GM23338 (cell line): ENCODE measurements around the gene SPRYD4. TPM values are rescaled to one million over a fixed set of nuclear protein-coding genes. Genes with fewer than 3 reads are reported as not detected.

ENCODE experiments used
- ATAC-seq: fragments of 200-7000 bp; cut with Tn5 transposase; 3 replicates; pipeline ENCODE4 v1.9.1; 2020
- DNase-seq: peaks from one replicate; pipeline ENCODE4 v3.0.0-alpha.2; 2015; ENCODE audit warnings: low spot score
- H2AFZ ChIP-seq: fragments of 200-600 bp; sonication (generic); 2 replicates; pipeline ENCODE4 v1.8.0; 2016; ENCODE audit warnings: antibody characterized with exemption, mild to moderate bottlenecking, moderate library complexity
- H3F3A ChIP-seq: fragments of 200-600 bp; sonication (generic); replicated peaks from 2 replicates; pipeline ENCODE4 v1.8.0; 2017; ENCODE audit warnings: antibody characterized with exemption, mixed run types, low read depth
- H3K27ac ChIP-seq: fragments of 200-600 bp; sonication (generic); 2 replicates; pipeline ENCODE4 v1.6.1; 2016; ENCODE audit warnings: low read depth
- H3K27me3 ChIP-seq: fragments of 200-600 bp; sonication (generic); 2 replicates; pipeline ENCODE4 v1.8.0; 2016; ENCODE audit warnings: mild to moderate bottlenecking, mixed run types, moderate library complexity; ENCODE audit not compliant: insufficient read depth
- H3K36me3 ChIP-seq: fragments of 200-600 bp; sonication (generic); 2 replicates; pipeline ENCODE4 v1.8.0; 2016; ENCODE audit warnings: mild to moderate bottlenecking; ENCODE audit not compliant: insufficient read depth
- H3K4me1 ChIP-seq: fragments of 200-600 bp; sonication (generic); 2 replicates; pipeline ENCODE4 v1.8.0; 2016; ENCODE audit warnings: mild to moderate bottlenecking, moderate library complexity; ENCODE audit not compliant: insufficient read depth
- H3K4me2 ChIP-seq: fragments of 200-600 bp; sonication (generic); 2 replicates; pipeline ENCODE4 v1.7.1; 2017; ENCODE audit warnings: mixed run types
- H3K4me3 ChIP-seq: fragments of 200-600 bp; sonication (generic); 2 replicates; pipeline ENCODE4 v1.6.1; 2016; ENCODE audit warnings: mixed run types
- H3K79me2 ChIP-seq: fragments of 200-600 bp; sonication (generic); replicated peaks from 2 replicates; pipeline ENCODE4 v1.8.0; 2017; ENCODE audit warnings: mild to moderate bottlenecking; ENCODE audit not compliant: insufficient read depth
- H3K9me2 ChIP-seq: fragments of 200-600 bp; sonication (generic); 2 replicates; pipeline ENCODE4 v1.8.0; 2017; ENCODE audit not compliant: insufficient read depth
- H4K20me1 ChIP-seq: fragments of 200-600 bp; sonication (generic); replicated peaks from 2 replicates; pipeline ENCODE4 v1.8.0; 2017; ENCODE audit warnings: mild to moderate bottlenecking; ENCODE audit not compliant: insufficient read depth
- H3K27ac Mint-ChIP-seq: 2 replicates; pipeline ENCODE4 v1.8.0; 2020; ENCODE audit warnings: inconsistent platforms, mild to moderate bottlenecking, moderate library complexity, mixed read lengths
- H3K27me3 Mint-ChIP-seq: 3 replicates; pipeline ENCODE4 v1.8.0; 2022; ENCODE audit warnings: low read depth, mild to moderate bottlenecking, moderate library complexity, mixed read lengths, inconsistent platforms; ENCODE audit not compliant: insufficient read depth, poor library complexity
- H3K36me3 Mint-ChIP-seq: 3 replicates; pipeline ENCODE4 v1.8.0; 2021; ENCODE audit warnings: low read depth, mild to moderate bottlenecking, inconsistent platforms, moderate library complexity, mixed read lengths
- H3K4me1 Mint-ChIP-seq: 3 replicates; pipeline ENCODE4 v1.8.0; 2020; ENCODE audit warnings: mild to moderate bottlenecking, inconsistent platforms, mixed read lengths
- H3K4me3 Mint-ChIP-seq: 3 replicates; pipeline ENCODE4 v1.8.0; 2021; ENCODE audit warnings: moderate library complexity, mild to moderate bottlenecking, inconsistent platforms, mixed read lengths
- H3K9me3 Mint-ChIP-seq: 3 replicates; pipeline ENCODE4 v1.8.0; 2020; ENCODE audit warnings: moderate library complexity, mild to moderate bottlenecking, inconsistent platforms, mixed read lengths
- CREB1 ChIP-seq: fragments of 250-450 bp; sonication (Bioruptor Pico); IDR thresholded peaks from 2 replicates; pipeline ENCODE4 v1.5.0; 2020; ENCODE audit warnings: low read depth, mild to moderate bottlenecking, moderate library complexity
- CTCF ChIP-seq, 2 experiments: fragments of 200-600 bp in 1 of 2; sonication (generic) in 1 of 2; conservative IDR thresholded peaks; 2 replicates each; pipeline versions ENCODE4 v1.5.1 to v1.6.1; 2016 to 2017; ENCODE audit warnings: antibody characterized with exemption in 2 of 2, low read depth in 2 of 2, mild to moderate bottlenecking in 2 of 2, moderate library complexity in 1 of 2
- ETS1 ChIP-seq: IDR thresholded peaks from 2 replicates; pipeline ENCODE4 v1.6.1; 2016; ENCODE audit warnings: antibody characterized with exemption
- EZH2 ChIP-seq: fragments of 200-600 bp; sonication (generic); IDR thresholded peaks from one replicate; pipeline ENCODE4 v1.8.0; 2017; ENCODE audit warnings: antibody characterized with exemption, mild to moderate bottlenecking, low read depth; ENCODE audit not compliant: unreplicated experiment
- EZH2phosphoT487 ChIP-seq: fragments of 200-600 bp; sonication (generic); IDR thresholded peaks from one replicate; pipeline ENCODE4 v1.8.1; 2018; ENCODE audit warnings: antibody characterized with exemption; ENCODE audit not compliant: unreplicated experiment
- JUNB ChIP-seq: IDR thresholded peaks from one replicate; pipeline ENCODE4 v1.6.1; 2016; ENCODE audit warnings: antibody characterized with exemption; ENCODE audit not compliant: unreplicated experiment
- NANOG ChIP-seq: IDR thresholded peaks from 2 replicates; pipeline ENCODE4 v1.6.1; 2016; ENCODE audit warnings: antibody characterized with exemption, borderline replicate concordance
- POLR2AphosphoS5 ChIP-seq: IDR thresholded peaks from 2 replicates; pipeline ENCODE4 v1.6.1; 2016; ENCODE audit warnings: antibody characterized with exemption, low read depth
- STAT1 ChIP-seq: IDR thresholded peaks from one replicate; pipeline ENCODE4 v1.6.1; 2016; ENCODE audit warnings: antibody characterized with exemption; ENCODE audit not compliant: unreplicated experiment
- ZNF114 ChIP-seq: fragments of 250-450 bp; sonication (Bioruptor Pico); IDR thresholded peaks from 2 replicates; pipeline ENCODE4 v1.5.0; 2020; ENCODE audit warnings: mild to moderate bottlenecking, moderate library complexity
- ZNF331 ChIP-seq: fragments of 250-450 bp; sonication (Bioruptor Pico); IDR thresholded peaks from 2 replicates; pipeline ENCODE4 v1.5.0; 2020; ENCODE audit warnings: low read depth, mild to moderate bottlenecking, moderate library complexity
- ZNF462 ChIP-seq: fragments of 250-450 bp; sonication (Bioruptor Pico); IDR thresholded peaks from 2 replicates; pipeline ENCODE4 v1.5.0; 2020; ENCODE audit warnings: mild to moderate bottlenecking, moderate library complexity
- polyA plus RNA-seq: library from polyadenylated mRNA; unstranded; fragments of >200 nt; fragmentation: Nextera tagmentation; extraction: Ambion mirVana; gene quantifications from 2 replicates; pipeline ENCODE4 v1.2.1, GENCODE V29; 2016
- total RNA-seq: library from RNA; depleted of rRNA; stranded (reverse); fragments of >200 nt; shearing (Covaris generic); gene quantifications from 2 replicates; pipeline ENCODE4 v1.2.3, GENCODE V29; 2014
- TF ChIP-seq, protein P1 (sequence below): IDR thresholded peaks from one replicate; pipeline ENCODE4 v1.6.1; 2018; ENCODE audit warnings: antibody characterized with exemption; ENCODE audit not compliant: unreplicated experiment

Gene SPRYD4
- total and polyA plus RNA-seq, 2 experiments from 2014 or later: 2.1 to 3.1 TPM

DNA sequence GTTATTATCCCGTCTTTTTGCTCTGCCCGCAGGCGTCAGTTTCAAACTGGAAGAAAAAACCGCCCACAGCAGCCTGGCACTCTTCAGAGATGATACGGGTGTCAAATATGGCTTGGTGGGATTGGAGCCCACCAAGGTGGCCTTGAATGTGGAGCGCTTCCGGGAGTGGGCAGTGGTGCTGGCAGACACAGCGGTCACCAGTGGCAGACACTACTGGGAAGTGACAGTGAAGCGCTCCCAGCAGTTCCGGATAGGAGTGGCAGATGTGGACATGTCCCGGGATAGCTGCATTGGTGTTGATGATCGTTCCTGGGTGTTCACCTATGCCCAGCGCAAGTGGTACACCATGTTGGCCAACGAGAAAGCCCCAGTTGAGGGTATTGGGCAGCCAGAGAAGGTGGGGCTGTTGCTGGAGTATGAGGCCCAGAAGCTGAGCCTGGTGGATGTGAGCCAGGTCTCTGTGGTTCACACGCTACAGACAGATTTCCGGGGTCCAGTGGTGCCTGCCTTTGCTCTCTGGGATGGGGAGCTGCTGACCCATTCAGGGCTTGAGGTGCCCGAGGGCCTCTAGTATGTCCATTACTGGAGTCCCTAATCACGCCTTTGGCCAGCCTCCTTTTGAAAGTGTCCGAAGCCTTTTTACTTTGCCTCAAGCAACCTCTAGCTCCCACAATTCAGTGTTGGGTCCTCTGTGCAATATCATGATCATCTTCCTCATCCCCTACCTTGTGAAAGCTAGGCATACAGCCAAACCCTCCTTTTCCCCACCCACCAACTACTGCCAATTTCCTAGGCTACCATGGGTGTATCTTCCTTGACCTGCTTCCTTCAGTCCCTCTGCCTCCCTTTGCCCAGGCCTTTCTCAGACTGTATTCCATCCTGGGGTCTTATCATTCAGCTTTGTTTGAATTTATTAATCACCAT, 891 bp downstream of the SPRYD4 start:
- ATAC-seq: no peak; the same call in 2 of the 3 replicates
- Histone ChIP-seq H3F3A (peaks cover 14% of the 10 kb centered on the region; the same call in 1 of the 2 replicates), H3K27ac (peak overlapping the region; percentile 92; the same call in 1 of the 2 replicates)

More for the DNA sequence above, 891 bp downstream of the SPRYD4 start:
- Mint-ChIP-seq H3K27ac (peak overlapping the region; percentile 99), H3K4me1 (peaks cover 7% of the 10 kb centered on the region; the same call in 2 of the 3 replicates), H3K36me3 (peaks cover 32% of the 10 kb centered on the region), H3K4me3 (peak overlapping the region; percentile 97), H3K27me3 (peaks cover 6% of the 10 kb centered on the region), H3K9me3 (no peaks in the 10 kb centered on the region)
- H3K79me2 ChIP-seq: peaks cover 16% of the 10 kb centered on the region
- no peaks in the 10 kb centered on the region for H3K9me2 ChIP-seq
- no peaks in the 10 kb centered on the region for H3K27me3 ChIP-seq
- 0 out of 2 replicates have a peak, but pooled peaks cover 2% of the 10 kb centered on the region for H4K20me1 ChIP-seq
- peaks cover 10% of the 10 kb centered on the region for H3K36me3 ChIP-seq
- peak overlapping the region; percentile 97 for H3K4me2 ChIP-seq
- TF ChIP-seq POLR2AphosphoS5 (no peak), ZNF331 (CRISPR knock-in tag) (no peak), ZNF462 (CRISPR knock-in tag) (no peak), STAT1 (no peak), EZH2 (no peak), ZNF114 (CRISPR knock-in tag) (no peak), JUNB (no peak), CTCF (conservative IDR thresholded peaks at IDR 0.05; ENCODE audit: low read depth in 2 of 2) (no peak), EZH2phosphoT487 (no peak), NANOG (no peak), ETS1 (no peak), CREB1 (no peak)
- TF ChIP-seq, protein P1, sequence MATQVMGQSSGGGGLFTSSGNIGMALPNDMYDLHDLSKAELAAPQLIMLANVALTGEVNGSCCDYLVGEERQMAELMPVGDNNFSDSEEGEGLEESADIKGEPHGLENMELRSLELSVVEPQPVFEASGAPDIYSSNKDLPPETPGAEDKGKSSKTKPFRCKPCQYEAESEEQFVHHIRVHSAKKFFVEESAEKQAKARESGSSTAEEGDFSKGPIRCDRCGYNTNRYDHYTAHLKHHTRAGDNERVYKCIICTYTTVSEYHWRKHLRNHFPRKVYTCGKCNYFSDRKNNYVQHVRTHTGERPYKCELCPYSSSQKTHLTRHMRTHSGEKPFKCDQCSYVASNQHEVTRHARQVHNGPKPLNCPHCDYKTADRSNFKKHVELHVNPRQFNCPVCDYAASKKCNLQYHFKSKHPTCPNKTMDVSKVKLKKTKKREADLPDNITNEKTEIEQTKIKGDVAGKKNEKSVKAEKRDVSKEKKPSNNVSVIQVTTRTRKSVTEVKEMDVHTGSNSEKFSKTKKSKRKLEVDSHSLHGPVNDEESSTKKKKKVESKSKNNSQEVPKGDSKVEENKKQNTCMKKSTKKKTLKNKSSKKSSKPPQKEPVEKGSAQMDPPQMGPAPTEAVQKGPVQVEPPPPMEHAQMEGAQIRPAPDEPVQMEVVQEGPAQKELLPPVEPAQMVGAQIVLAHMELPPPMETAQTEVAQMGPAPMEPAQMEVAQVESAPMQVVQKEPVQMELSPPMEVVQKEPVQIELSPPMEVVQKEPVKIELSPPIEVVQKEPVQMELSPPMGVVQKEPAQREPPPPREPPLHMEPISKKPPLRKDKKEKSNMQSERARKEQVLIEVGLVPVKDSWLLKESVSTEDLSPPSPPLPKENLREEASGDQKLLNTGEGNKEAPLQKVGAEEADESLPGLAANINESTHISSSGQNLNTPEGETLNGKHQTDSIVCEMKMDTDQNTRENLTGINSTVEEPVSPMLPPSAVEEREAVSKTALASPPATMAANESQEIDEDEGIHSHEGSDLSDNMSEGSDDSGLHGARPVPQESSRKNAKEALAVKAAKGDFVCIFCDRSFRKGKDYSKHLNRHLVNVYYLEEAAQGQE: no peak
- H2AFZ ChIP-seq: peak overlapping the region; percentile 90
- H3K4me3 ChIP-seq: peak overlapping the region; percentile 97
- peaks cover 3% of the 10 kb centered on the region; the same call in 1 of the 2 replicates for H3K4me1 ChIP-seq
- DNase-seq: no peak
